COLO668 (cell line): Measurements from ENCODE around the gene MDFIC.
"Not testable (repeated sequence)": the region's sequence is repeated elsewhere in the genome, so short reads cannot be mapped to it uniquely, and the experiment has no call there.

Source experiments
- DNase-seq: peaks from one replicate; lab custom pipeline; 2025; ENCODE audit not compliant: unreplicated experiment; lab: John Stamatoyannopoulos, UW

MDFIC gene, protein sequence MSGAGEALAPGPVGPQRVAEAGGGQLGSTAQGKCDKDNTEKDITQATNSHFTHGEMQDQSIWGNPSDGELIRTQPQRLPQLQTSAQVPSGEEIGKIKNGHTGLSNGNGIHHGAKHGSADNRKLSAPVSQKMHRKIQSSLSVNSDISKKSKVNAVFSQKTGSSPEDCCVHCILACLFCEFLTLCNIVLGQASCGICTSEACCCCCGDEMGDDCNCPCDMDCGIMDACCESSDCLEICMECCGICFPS

DNA sequence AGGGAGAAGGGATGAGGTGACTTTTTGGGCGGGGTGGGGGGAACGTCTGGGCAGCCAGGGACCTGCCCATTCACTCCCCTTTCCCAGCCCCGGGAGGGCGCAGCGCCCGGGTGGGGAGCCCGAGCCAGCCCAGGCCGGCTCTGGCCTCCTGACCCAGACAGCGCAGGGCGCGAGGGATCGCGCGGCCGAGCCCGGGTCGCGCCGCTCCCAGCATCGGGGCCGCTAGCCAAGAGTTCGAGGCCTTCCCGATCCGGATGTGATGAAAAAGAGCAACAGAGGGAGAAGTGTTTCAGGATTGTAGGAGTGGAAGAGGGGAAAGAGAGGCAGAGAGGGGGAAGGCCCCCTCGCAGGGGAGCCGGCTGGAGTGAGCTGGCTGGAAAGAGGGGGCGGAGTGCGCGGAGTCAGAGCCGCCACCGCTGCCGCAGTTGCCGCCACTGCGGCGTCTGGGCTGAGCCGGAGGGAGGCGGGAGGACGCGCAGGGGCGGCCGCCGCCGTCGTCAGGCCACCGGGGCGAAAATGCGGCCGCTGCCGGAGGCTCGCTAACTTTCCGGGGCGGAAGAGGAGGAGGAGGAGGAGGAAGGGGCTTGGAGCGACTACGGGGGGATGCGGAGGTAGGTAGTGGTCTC, at the start of gene MDFIC:
MDFIC (plus strand) TSS at position 69 of the 626 bp plus-strand sequence. CDS start 940 bp downstream, outside the sequence.
- peak; percentile 70 for DNase-seq

DNA sequence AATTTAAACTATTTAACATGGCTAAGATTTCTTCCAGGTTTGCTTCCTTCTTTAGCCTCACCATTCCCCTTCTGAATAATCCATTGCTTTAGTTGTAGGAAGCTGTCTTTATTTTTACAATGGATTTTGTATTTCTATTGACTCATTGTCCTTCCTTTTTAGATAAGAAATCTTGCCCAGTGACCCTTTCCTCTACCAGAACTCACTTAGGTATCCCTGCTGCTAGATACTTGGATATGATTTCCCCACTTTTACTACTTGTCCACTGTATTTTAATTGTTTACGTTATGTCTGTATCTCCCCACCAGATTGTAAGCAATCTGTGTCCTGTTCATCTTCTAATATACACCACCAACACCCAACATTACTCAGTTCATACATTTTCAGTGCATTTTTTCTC, 47.7 kb upstream of the MDFIC start:
- DNase-seq, result no peak

DNA sequence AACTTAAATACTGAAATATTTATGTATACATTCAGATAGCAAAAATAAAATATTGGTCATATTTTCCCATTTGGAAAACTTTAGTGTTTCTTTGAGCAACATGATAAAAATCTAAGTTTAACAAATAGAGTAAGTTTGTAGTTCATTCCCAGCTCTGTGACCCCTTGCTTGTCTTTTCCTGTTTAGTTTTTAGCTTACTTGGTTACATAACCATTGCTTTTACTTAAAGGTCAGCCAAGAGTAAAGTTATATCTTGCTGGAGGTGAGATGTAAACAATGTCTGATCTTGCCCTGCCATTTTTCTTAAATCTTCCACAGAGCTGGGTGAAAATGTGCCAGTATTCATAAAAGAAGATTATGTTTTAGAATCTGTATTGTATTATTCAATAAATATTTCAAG, 46.7 kb upstream of the MDFIC start:
- no peak for DNase-seq

DNA sequence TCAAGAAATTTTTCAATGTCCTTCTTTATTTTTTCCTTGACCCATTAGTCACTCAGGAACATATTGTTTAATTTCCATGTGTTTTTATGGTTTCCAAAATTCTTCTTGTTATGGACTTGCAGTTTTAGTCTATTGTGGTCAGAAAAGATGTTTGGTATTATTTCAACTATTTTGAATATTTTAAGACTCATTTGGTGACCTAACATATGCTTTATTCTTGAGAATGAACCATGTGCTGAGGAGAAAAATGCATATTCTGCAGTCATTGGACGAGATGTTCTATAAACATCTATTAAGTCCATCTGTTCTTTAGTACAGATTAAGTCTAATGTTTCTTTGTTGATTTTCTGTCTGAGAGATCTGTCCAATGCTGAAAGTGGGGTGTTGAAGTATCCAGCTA, 42.3 kb upstream of the MDFIC start:
- DNase-seq, result no peak

DNA sequence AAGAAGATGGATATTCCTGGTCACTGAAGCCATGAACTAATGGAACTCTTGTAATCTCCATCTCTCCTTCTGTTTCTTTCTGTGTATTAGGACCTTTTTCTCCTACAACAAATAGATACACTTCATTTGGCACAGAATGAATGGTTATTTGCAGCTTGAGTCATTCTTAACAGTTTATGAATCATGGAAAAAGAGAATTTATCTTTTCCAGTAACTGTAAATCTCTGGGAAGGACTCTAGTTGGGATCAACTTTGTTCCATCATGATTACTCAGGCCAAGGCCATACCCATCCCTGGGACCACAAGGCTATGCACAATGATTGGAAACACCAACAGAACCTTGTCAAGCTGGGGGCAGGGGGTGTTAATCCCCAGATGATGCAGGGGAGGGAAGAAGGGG, 36.1 kb upstream of the MDFIC start:
- no peak for DNase-seq

DNA sequence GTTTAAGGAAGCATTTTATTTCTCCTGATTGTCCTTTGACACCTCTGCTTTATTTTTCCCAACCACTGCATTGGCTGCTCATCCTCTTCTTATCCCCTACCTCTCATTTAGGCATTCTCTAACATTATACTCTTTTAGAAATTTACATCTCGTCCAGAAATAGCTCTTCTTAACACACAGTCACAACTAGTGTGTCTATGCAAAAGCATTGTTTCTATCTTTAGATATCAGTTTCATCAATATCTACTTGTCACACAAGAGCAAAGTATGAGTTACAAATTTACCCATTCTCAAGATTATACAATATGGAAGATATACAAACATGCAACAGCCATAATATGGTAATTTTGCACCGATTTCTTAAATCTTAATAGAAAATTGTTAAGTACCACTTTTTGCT, 35.7 kb upstream of the MDFIC start:
- DNase-seq, result no peak

DNA sequence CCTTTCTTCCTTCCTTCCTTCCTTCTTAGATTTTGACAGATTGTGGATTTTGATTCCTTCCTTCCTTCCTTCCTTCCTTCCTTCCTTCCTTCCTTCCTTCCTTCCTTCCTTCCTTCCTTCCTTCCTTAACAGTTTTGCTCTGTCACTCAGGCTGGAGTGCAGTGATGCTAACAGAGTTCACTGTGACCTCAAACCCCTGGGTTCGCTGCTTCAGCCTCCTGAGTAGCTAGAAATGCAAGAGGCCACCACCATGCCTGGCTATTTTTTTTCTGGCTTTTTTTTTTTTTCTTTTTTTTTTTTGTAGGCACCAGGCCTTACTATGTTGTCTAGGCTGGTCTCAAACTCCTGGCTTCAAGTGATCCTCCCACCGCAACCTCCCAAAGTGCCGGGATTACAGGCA, 32.8 kb upstream of the MDFIC start:
- not testable (repeated sequence) for DNase-seq

DNA sequence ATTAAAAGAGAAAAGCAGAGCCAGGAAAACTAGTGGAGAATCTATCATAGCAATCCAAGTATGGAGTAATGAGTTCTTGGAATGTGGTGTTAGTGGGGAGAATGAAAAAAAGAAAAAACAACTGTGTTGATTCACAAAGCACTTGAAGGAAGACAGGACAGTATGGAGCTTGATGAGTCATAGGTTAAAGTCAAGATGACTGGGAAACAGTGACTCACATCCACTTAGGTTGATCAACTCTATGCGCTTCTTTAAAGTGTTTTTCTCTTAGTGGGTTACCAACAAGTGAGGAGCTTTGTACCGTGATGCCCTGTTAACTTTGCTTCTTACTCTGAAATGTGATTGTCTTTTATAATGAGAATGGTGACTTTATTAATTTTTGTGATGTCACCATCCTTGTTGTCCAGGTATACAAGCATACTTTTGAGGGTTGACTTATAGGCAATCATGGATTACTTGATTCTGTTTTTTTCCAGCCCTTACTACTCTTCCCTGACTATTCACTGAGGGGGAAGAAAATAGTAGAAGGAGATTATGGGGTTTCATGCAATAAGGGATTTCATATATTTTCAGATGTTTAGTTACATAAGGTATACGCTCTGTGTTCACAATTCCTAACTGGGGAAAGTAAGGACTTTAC, 32.1 kb upstream of the MDFIC start:
- DNase-seq, result no peak

DNA sequence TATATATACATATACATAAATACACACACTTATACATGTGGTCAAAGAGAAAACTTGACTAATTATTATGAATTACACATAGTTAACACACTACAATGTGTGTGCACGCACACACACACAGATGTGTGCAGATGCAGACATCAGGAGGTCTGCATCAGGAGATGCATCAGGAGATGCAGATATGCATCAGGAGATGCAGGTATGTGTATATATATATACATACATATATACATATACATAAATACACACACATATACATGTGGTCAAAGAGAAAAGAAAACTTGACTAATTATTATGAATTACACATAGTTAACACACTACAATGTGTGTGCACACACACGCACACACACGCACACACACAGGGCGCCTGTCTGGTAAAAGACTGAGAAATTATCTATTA, 31.3 kb upstream of the MDFIC start:
- DNase-seq, result no peak

DNA sequence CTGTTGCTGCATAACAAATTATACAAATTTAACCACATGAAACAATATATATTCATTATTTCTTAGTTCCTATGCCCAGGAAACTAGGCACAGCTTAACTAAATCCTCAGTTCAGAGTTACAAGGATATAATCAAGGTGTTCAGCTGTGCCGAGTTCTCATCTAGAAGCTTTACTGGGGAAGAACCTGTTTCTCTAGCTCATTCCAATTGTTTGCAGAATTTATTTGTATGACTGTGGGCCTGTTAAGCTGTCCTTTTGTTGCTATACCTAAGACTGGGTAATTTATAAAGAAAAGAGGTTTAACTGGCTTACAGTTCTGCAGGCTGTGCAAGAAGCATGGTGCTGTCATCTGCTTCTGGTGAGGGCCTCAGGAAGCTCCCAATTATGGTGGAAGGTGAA, 21.8 kb upstream of the MDFIC start:
- no peak for DNase-seq

DNA sequence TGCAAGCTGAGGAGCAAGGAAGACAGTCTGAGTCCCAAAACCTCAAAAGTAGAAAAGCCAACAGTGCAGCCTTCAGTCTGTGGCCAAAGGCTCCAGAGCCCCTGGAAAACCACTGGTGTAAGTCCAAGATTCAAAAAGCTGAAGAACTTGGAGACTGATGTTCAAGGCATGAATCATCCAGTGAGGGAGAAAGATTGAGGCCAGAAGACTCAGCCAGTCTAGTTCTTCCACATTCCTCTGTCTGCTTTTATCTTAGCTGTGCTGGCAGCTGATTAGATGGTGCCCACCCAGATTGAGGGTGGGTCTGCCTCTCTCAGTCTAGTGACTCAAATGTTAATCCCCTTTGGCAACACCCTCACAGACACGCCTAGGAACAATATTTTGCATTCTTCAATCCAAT, 20.1 kb upstream of the MDFIC start:
- DNase-seq, result no peak

DNA sequence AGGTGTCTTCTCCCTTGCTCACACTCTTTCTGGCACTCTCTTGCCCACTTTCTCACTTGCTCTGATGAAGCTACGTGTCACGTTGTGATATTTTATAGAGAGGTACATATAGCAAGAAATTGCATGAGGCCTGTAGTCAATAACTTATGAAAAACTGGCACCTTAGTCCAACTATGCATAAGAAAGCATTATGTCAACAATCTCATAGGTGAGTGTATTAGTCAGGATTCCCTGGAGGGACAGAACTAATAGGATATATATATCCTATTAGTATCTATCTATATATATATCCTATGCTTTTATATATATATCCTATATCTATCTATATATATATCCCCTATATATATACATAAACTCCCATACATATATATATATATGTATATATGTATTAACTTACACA, 18.8 kb upstream of the MDFIC start:
- no peak for DNase-seq

DNA sequence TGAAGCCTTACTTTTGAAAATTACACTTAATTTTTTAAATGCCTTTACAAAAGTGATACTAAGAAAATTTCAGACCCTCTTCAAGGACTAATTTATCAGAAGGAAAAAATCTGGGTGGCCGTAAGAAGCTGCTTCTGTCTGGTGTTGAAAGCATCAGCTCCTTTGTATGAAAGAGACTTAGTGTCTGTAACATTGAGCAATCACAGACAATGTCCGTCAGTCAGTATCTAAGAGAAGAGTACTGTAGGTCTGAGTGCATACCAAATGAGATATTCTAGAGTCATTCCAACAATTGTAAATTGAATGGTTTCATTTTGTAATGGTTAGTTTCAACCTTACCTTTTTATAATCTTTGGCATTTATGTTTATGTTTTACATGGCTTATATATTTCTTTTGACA, 11.1 kb upstream of the MDFIC start:
- no peak for DNase-seq

DNA sequence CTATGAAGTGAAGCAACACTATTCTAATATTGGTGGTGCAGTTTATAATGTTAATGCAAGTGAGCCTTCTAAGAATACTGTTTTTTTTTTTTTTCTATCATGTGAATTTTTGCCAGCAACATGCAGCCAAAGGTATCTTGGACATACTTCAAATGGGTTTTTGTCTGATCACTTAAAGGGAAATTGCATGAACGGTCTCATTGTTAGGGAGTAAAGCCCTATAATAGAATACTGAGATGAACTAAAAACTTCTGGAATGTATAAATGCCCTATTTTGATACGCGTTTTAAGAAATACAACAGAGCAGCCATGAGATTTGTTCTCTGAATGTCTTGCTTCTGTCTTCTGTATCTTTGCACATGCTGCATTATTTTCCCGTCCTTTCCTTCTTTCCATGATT, 10.5 kb upstream of the MDFIC start:
- DNase-seq, result no peak

DNA sequence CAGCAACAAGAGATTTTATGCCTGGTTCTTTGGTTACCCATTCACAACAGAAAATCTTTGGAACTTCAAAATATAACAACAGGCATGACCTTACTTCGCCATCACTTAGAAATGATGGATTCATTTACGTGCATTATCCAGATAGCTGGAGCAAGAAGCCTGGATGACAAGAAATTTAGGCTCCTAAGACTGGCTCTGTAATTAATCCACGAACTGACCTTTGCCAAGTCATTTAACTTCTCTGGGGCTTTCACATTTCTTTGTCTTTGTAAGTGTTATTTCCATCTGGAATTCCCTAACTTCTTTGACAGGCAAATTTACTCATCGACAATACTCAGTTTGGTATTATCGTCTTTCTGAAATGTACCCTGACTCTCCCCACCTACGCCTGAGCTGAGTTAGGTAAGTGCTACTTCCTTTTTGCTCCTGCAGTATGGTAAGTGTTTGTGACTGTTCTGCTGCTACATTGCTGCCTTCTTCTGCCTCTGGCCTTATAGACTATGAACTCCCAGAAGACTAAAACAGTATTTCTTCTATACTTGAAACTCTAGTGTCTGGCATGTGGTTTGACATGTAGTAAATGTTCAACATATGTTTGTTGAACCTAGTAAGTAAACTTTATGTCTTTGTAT, 5.5 kb upstream of the MDFIC start:
- no peak for DNase-seq

DNA sequence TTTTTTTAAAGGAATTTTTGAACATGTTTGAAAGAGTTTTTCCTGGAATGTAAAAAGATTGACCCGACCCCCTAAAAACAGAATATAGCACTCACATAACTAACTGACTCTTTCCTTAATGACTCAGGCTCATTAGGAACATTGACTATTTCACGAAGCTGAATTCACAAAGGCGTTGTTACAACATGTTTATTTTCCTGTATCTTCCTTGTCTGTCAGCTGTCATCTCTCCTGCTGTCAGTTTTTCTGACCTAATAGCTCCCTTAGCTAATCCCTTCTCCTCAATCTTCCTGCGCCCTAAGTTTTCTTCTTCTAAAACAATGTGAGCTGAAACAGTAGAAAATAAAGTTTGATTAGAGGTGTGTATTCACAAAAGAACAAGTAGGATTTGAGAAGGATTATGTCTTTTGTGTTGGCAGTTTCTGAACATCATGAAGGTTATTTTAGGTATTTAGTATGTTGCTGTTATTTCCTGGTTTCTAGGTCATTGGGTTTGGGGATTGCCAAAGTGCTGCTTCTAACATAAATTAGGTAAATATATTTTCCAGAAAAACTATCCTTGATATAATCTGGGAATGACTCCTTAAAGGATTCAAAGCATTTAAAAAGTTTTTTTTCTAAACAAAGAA, 4.6 kb upstream of the MDFIC start:
- no peak for DNase-seq

DNA sequence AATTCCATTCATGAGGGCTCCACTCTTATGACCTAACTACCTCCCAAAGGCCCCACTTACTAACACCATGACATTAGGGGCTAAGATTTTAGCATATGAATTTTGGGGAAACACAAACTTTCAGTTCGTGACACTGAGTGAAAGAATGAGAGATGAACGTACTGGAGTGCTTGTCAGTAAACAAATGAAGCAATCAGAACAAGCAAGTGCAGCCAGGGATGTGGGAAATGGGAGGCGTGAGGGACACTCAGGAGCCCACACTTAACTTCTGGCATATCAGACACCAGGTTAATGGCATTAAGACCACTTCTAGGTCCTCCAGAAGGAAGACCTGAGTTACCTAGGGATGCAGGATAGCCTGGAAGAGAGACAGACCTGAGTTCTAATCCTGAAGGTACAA, 2.3 kb upstream of the MDFIC start:
- no peak for DNase-seq

DNA sequence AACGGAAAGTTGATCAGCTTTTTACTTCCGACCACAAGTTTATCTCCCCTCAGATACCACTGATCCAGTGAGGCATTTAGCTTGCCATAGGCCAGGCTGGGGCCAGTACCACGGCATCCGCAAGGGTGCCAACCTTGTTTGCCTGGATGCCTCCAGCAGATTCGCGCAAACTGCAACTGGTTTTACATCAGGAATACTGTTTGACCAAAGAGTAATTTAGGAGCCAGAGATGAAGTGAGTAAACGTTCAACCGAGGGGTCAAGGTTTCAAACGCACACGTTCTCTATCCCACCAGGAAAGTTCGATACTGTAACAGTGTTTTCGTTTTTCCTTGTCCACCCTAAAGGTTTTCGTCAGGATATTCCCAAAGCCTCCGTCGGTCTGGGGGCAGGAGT, 266 bp upstream of the MDFIC start:
- DNase-seq, result no peak

DNA sequence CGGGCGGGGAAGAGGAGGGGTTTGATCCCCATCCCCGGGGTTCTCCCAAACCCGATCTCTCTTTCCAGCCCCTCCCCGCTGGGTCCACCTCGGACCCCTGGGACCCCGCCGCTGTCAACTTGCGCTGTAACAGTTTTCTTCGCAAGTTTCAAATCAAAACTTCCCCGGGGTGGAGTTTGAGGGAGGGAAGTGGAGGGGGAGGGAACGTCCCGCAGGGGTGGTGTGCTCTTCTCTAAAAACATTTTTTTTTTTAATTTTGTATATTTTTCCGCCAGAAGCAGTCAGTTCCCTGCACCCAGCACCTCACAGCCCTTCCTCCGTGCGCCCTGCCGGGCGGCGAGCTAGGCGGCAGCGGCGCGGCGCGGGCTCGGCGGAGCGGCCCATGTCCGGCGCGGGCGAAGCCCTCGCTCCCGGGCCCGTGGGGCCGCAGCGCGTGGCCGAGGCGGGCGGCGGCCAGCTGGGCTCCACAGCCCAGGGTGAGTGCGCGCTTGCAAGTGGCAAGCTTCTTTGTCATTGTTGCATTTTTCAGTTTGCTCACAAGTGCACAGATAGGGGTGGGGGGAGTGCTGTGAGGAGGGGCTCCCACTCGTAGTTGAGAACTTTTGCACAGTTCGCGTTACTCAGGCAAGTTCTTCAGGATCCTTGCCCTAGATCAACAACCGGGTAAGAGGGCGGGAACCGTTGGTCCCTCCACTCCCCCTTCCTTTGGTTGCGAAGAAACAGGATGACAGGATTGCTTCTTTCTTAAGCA, 933 bp downstream of the MDFIC start:
- peak; percentile 63 for DNase-seq

DNA sequence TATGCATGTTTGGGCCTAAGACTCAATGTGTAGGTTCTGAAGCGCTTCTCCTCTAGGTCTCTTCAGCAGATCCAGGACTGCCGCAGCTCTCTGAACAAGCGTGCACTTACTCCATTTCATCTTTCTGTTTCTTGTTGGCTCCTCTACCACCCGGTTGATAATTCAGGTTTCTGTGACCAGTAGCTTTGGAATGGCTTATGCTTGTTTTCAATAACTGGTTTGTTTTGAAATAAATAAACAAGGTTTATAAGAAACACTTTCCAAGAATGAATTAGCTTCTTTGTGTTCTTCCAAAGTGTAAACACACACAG, 1.5 kb downstream of the MDFIC start:
- DNase-seq, result no peak

DNA sequence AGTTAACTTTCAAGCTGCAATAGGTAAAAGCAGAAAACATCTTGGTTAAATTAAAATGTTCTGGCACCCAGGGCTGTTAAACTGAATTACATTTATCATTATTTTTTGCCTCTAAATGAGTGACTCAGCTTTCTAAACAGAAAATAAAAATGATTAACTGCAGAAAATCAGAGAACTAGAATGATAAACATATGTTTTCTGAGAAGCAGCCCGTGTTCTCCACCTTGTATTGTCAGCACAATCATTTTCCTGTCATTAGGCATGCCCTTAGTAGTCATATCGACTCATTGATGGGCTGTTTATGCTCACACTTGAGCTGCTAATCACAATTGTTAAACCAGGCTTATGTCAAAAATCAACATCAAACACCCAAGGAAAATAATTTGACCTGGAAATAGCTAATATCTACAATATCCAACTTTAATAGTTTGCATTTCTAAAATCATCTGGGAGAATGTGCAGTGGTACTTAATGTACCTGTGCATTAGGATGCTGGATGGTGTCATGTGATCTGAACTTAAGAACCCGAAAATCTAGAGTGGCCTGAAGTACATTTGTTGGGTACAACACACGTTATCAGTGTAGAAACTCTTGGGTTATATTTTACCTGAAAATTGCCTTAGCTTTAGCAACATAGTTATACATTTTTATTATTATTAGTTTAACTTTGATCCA, 2.3 kb downstream of the MDFIC start:
- DNase-seq, result no peak
